ENCODE results near the gene GPR146.

GPR146 gene

DNA sequence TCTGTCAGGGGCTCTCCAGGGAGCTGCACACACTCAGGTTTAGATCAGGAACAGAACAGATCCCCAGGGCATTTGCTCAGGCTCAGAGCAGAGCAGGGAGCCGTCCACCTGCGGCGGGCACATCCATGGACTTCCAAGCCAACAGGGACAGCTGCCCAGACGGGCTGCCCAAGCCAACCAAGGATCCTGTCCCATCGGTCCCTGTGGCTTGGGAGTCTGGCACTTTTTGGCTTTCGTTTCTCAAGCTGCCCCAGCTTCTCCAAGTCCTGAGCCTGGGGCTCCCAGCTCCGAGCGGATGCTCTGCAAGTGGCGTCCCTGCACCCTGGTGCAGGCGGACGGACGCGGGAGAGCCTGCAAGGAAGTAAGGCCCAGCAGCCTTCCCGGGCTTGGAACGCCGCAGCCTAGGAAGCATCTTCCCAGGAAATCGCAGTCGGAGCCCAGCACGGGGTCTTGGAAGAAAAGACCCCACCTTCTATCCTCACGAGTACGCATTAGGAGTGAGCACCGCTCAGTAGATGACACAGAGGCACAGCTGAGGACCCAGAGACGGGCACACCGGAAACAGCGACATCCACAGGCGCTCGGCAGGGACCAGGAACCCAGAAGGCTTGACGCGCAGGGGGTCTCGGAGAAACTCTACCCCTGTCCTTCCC, 6.0 kb downstream of the GPR146 start:
- Histone ChIP-seq H3K9me3 (no peaks in the 10 kb centered on the region), H3K27me3 (no peaks in the 10 kb centered on the region), H3K4me1 (peaks cover 20% of the 10 kb centered on the region), H3K4me3 (ENCODE audit: low read depth, low read length) (no peak overlapping the region), H3K36me3 (no peaks in the 10 kb centered on the region; the same call in 1 of the 2 replicates)
- DNase-seq = no peak
- TF ChIP-seq, protein P1, sequence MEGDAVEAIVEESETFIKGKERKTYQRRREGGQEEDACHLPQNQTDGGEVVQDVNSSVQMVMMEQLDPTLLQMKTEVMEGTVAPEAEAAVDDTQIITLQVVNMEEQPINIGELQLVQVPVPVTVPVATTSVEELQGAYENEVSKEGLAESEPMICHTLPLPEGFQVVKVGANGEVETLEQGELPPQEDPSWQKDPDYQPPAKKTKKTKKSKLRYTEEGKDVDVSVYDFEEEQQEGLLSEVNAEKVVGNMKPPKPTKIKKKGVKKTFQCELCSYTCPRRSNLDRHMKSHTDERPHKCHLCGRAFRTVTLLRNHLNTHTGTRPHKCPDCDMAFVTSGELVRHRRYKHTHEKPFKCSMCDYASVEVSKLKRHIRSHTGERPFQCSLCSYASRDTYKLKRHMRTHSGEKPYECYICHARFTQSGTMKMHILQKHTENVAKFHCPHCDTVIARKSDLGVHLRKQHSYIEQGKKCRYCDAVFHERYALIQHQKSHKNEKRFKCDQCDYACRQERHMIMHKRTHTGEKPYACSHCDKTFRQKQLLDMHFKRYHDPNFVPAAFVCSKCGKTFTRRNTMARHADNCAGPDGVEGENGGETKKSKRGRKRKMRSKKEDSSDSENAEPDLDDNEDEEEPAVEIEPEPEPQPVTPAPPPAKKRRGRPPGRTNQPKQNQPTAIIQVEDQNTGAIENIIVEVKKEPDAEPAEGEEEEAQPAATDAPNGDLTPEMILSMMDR (IDR thresholded peaks at IDR 0.05; ENCODE audit: low read depth, low read length) = no peak

DNA sequence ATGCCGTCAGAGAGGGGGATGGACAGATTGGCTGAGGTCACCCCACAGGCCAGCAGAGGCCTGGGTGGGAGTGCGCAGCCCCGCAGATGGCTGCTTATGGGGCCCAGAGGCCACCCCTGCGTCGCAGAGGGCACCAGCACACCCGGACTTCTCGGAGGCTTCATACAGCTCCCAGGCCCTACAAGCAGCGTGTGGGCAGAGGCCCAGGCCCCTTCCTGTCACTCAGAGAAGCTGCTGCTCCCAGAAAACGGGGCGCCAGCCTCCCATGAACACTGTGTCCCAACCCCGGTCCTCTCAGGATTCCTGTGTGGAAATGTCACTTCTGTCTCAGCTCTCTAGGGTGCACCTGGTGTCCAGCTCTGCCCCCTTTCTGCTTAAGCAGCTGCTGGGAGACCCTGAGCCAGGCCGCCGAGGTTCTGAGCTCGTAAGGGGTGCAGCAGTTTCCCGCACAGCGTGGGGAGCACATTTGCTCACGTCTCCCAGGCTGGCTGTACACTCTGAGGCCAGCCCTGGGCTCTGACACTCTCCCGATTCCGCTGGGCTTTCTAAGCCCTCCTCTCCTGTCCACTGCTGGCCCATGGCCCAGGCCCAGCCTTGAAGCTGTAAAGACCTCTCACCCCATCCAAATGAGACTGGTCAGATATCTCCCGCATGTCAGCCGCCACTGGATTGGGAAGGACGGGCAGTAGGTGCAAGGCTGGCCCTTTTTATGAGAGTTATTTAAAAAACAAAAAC, 6.8 kb downstream of the GPR146 start:
- H3K4me3 ChIP-seq (ENCODE audit: low read depth, low read length) = no peak overlapping the region
- no peaks in the 10 kb centered on the region for H3K9me3 ChIP-seq
- peaks cover 28% of the 10 kb centered on the region for H3K4me1 ChIP-seq
- DNase-seq = no peak
- no peaks in the 10 kb centered on the region; the same call in 1 of the 2 replicates for H3K36me3 ChIP-seq
- TF ChIP-seq, protein P1 (IDR thresholded peaks at IDR 0.05; ENCODE audit: low read depth, low read length) = no peak
- no peaks in the 10 kb centered on the region for H3K27me3 ChIP-seq

DNA sequence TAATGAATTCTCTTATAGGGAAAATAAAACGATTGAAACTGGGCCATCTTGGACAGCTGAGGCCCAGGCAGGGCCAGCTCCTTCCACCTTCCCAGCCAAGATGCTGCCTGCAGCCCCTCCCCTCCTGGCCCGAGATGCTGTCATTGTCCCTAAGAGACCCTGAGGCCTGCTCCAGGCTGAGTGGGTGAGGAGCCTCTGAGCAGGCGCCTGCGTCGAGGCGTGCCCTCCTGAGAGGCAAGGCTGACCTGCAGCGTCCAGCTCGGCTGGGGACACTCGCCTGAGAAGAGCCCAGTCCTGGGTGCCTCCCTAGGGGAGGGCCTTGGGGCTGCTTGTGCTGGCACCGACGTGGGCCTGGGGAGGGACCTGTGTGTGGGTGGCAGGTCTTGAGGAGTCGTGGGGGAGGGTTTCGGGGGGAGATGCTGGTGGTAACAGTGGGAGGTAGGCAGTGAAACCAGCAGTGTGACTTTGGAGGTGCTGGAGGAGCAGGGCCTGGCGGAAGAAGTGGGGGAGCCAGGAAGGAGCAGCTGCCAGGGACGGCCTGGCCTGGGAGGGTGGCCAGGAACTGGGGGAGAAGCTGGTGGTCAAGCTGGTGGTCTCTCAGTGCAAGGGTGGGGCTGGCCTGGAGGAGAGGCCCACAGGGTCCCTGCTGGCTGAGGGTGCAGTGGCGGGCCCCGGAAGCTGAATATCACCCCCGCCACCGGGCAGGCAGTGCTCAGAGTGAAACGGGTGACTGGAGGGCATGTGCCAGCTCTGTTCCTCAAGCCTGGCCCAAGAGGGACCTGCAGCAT, 7.9 kb downstream of the GPR146 start:
- Histone ChIP-seq H3K27me3 (no peaks in the 10 kb centered on the region), H3K4me3 (ENCODE audit: low read depth, low read length) (no peak overlapping the region), H3K4me1 (peaks cover 30% of the 10 kb centered on the region), H3K36me3 (no peaks in the 10 kb centered on the region; the same call in 1 of the 2 replicates), H3K9me3 (no peaks in the 10 kb centered on the region)
- DNase-seq = no peak
- TF ChIP-seq, protein P1 (IDR thresholded peaks at IDR 0.05; ENCODE audit: low read depth, low read length) = no peak

DNA sequence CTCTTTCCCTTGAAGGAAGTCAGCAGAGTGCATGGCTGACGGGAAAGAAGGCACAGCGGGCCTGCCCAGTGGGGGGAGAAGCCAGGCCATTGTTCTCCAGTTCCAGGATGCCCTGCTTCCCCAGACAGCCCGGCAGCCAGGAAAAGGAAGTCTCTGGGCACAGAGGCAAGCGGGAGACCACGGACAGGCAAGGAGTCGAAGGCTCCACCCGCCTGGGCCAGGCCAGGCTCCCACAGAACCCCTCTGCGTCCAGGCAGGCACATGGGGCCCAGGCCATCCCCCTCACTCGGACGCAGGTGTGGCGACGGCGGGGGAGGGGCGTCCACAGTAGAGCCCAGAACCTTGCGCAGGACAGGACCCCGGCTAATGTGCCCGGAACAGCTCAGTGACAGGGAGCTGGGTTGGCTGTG, 8.7 kb downstream of the GPR146 start:
- no peak for DNase-seq

DNA sequence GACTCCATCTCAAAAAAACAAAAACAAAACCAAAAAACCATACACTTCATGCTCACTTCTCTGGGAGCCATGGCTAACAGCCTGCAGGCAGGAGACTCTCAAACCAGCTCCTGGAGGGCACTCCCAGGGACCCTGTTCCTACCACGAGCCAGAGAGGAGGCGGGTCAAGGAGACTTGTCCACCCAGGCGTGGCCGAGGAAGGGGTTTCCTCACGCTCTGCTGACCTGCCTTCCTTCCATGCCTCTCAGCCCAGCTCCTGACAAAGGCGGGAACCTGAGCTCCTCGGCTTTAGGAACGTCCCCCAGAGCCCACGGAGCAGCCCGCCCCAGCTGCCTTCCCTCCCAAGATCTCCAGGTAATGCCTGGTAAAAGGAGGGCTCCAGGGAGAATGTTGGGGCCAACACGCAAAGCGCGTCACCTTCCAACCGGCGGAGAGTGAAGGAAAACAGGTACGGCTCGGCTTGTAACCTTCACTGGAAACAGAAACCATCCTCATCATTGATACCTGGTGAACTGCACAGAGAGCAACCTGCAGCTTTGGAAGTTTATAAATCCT, 9.5 kb downstream of the GPR146 start:
- no peak for DNase-seq
- TF ChIP-seq, protein P1 (IDR thresholded peaks at IDR 0.05; ENCODE audit: low read depth, low read length) = no peak
- Histone ChIP-seq H3K27me3 (no peaks in the 10 kb centered on the region), H3K4me3 (ENCODE audit: low read depth, low read length) (no peak overlapping the region), H3K4me1 (peaks cover 25% of the 10 kb centered on the region), H3K9me3 (no peaks in the 10 kb centered on the region), H3K36me3 (peaks cover 12% of the 10 kb centered on the region)

More for the DNA sequence above, 8.7 kb downstream of the GPR146 start:
- Histone ChIP-seq H3K36me3 (peaks cover 7% of the 10 kb centered on the region), H3K4me3 (ENCODE audit: low read depth, low read length) (no peak overlapping the region), H3K27me3 (no peaks in the 10 kb centered on the region), H3K9me3 (no peaks in the 10 kb centered on the region), H3K4me1 (peaks cover 25% of the 10 kb centered on the region)
- TF ChIP-seq, protein P1 (IDR thresholded peaks at IDR 0.05; ENCODE audit: low read depth, low read length) = no peak

All from BE2C (cell line).